Measurements from ENCODE around the gene ZNF414. TPM values are rescaled to one million over a fixed set of nuclear protein-coding genes. Genes with fewer than 3 reads are reported as not detected.

The ZNF414 gene
- total RNA-seq (2022; extraction: Qiagen RNA extraction): 17.5 to 21.7 TPM (median 18.6 TPM) in 5 replicates

GRCh38 chr19:8513687-8514504, at the start of gene ZNF414:
TSS of gene ZNF414 (minus strand) at chr19:8514167. CDS start at chr19:8514046, 121 bp downstream.

Other genes starting within 250 kb of the ZNF414 start
- 64.1 to 108 TPM (median 106 TPM) in 5 replicates for gene CD320, start 205.8 kb downstream of the ZNF414 start, total RNA-seq (2022; extraction: Qiagen RNA extraction)
- gene NDUFA7, start 192.8 kb downstream of the ZNF414 start, total RNA-seq (2022; extraction: Qiagen RNA extraction): 75.7 to 93.7 TPM (median 90.5 TPM) in 5 replicates
- 403 to 1,017 TPM (median 931 TPM) in 5 replicates for gene RPS28, start 192.7 kb downstream of the ZNF414 start, total RNA-seq (2022; extraction: Qiagen RNA extraction)
- 3.1 to 6.2 TPM (median 5.1 TPM) in 5 replicates for gene KANK3, start 170.9 kb downstream of the ZNF414 start, total RNA-seq (2022; extraction: Qiagen RNA extraction)
- gene ANGPTL4, start 150.0 kb downstream of the ZNF414 start, total RNA-seq (2022; extraction: Qiagen RNA extraction): 151 to 287 TPM (median 256 TPM) in 5 replicates
- 90.2 to 101 TPM (median 94.2 TPM) in 5 replicates for gene RAB11B, start 123.8 kb downstream of the ZNF414 start, total RNA-seq (2022; extraction: Qiagen RNA extraction)
- gene MARCHF2, start 100.9 kb downstream of the ZNF414 start, total RNA-seq (2022; extraction: Qiagen RNA extraction): 15.6 to 20.3 TPM (median 17.7 TPM) in 5 replicates
- 229 to 311 TPM (median 235 TPM) in 5 replicates for gene HNRNPM, start 69.2 kb downstream of the ZNF414 start, total RNA-seq (2022; extraction: Qiagen RNA extraction)
- gene PRAM1, start 11.5 kb downstream of the ZNF414 start, total RNA-seq (2022; extraction: Qiagen RNA extraction): 0.07 to 0.25 TPM (median 0.16 TPM) in 5 replicates
- gene MYO1F, start 63.3 kb upstream of the ZNF414 start, total RNA-seq (2022; extraction: Qiagen RNA extraction): 0.14 to 0.49 TPM (median 0.28 TPM) in 5 replicates
- 10.9 to 20.7 TPM (median 20.2 TPM) in 5 replicates for gene ADAMTS10, start 96.5 kb upstream of the ZNF414 start, total RNA-seq (2022; extraction: Qiagen RNA extraction)
- not detected in 5 replicates for gene NFILZ, start 116.5 kb upstream of the ZNF414 start, total RNA-seq (2022; extraction: Qiagen RNA extraction)
- gene ACTL9, start 184.6 kb upstream of the ZNF414 start, total RNA-seq (2022; extraction: Qiagen RNA extraction): not detected in 5 replicates
- gene OR2Z1, start 207.5 kb upstream of the ZNF414 start, total RNA-seq (2022; extraction: Qiagen RNA extraction): not detected in 5 replicates

Measured in A549 treated with CORT108297 at 1 μM for 4 hours (cell line).